SU-DHL-6 (cell line): Measurements from ENCODE around the gene ANKS1B.

Experiments used
- H2AFZ ChIP-seq: fragments of 200-600 bp; sonication (generic); 2 replicates; pipeline ENCODE4 v1.6.1; 2014; ENCODE audit warnings: low read depth, mild to moderate bottlenecking, moderate library complexity, mixed read lengths, antibody characterized with exemption, low read length; ENCODE audit not compliant: severe bottlenecking
- H3F3A ChIP-seq: fragments of 200-600 bp; shearing (Covaris generic); 2 replicates; pipeline ENCODE4 v1.6.0; 2016; ENCODE audit warnings: antibody characterized with exemption, mild to moderate bottlenecking; ENCODE audit not compliant: insufficient read depth
- H3K27ac ChIP-seq: fragments of 200-600 bp; sonication (generic); 2 replicates; pipeline ENCODE4 v1.5.1; 2016; ENCODE audit warnings: low read depth, mild to moderate bottlenecking, low read length, moderate library complexity, mixed read lengths
- H3K27me3 ChIP-seq: fragments of 200-600 bp; sonication (generic), shearing (Covaris generic); 2 replicates; pipeline ENCODE4 v1.6.0; 2014; ENCODE audit warnings: mild to moderate bottlenecking, low read length
- H3K36me3 ChIP-seq: fragments of 200-600 bp; sonication (generic); 2 replicates; pipeline ENCODE4 v1.6.1; 2014; ENCODE audit warnings: mild to moderate bottlenecking, low read length, mixed read lengths
- H3K4me2 ChIP-seq: fragments of 300-600, 200-600 bp; shearing (Covaris generic), sonication (generic); 2 replicates; pipeline ENCODE4 v1.6.0; 2014; ENCODE audit warnings: low read length, low read depth, mild to moderate bottlenecking; ENCODE audit not compliant: poor library complexity, severe bottlenecking
- H3K4me3 ChIP-seq: fragments of 200-600 bp; sonication (generic); 2 replicates; pipeline ENCODE4 v1.5.1; 2014; ENCODE audit warnings: antibody characterized with exemption, low read length, mild to moderate bottlenecking, mixed read lengths; ENCODE audit not compliant: insufficient read depth, poor library complexity, severe bottlenecking
- H3K79me2 ChIP-seq: fragments of 200-600 bp; sonication (generic); 2 replicates; pipeline ENCODE4 v1.6.1; 2014; ENCODE audit warnings: mild to moderate bottlenecking, low read length, moderate library complexity; ENCODE audit not compliant: insufficient read depth
- H3K9ac ChIP-seq: fragments of 200-600 bp; sonication (generic); 2 replicates; pipeline ENCODE4 v1.7.0; 2014; ENCODE audit warnings: mild to moderate bottlenecking, low read length
- H3K9me2 ChIP-seq: fragments of 200-600 bp; sonication (generic); replicated peaks from 2 replicates; pipeline ENCODE4 v1.6.1; 2014; ENCODE audit warnings: low read length; ENCODE audit not compliant: insufficient read depth
- H3K9me3 ChIP-seq: fragments of 200-600 bp; sonication (generic); 2 replicates; pipeline ENCODE4 v1.6.1; 2014; ENCODE audit warnings: low read length, mixed read lengths; ENCODE audit not compliant: insufficient read depth
- H4K20me1 ChIP-seq: fragments of 200-600 bp; sonication (generic); 2 replicates; pipeline ENCODE4 v1.6.1; 2014; ENCODE audit warnings: low read depth, mild to moderate bottlenecking, antibody characterized with exemption, low read length, moderate library complexity, mixed read lengths
- CTCF ChIP-seq: fragments of 200-600 bp; sonication (generic); IDR thresholded peaks from one replicate; pipeline ENCODE4 v1.5.1; 2017; ENCODE audit warnings: antibody characterized with exemption, mild to moderate bottlenecking, low read length, moderate library complexity; ENCODE audit not compliant: insufficient read depth, poor library complexity, severe bottlenecking
- EZH2phosphoT487 ChIP-seq: fragments of 200-600 bp; sonication (generic), shearing (Covaris generic); conservative IDR thresholded peaks from 2 replicates; pipeline ENCODE4 v1.6.1; 2018; ENCODE audit warnings: mild to moderate bottlenecking, antibody characterized with exemption, low read length, moderate library complexity, mixed read lengths

The ANKS1B gene

GRCh38 chr12:98799822-98800221 is 1184.9 kb downstream of the ANKS1B start:
- Histone ChIP-seq H3K36me3 (no peaks in the 10 kb centered on the region), H3K9me2 (no peaks in the 10 kb centered on the region), H3K4me2 (no peak overlapping the region), H3K27ac (no peak overlapping the region), H3K4me3 (no peak overlapping the region), H3K9me3 (no peaks in the 10 kb centered on the region), H3K27me3 (0 out of 2 replicates have a peak, but pooled peaks cover 3% of the 10 kb centered on the region), H3F3A (no peaks in the 10 kb centered on the region), H2AFZ (no peak overlapping the region), H3K9ac (no peak overlapping the region), H3K79me2 (no peaks in the 10 kb centered on the region), H4K20me1 (no peaks in the 10 kb centered on the region)
- TF ChIP-seq CTCF (no peak), EZH2phosphoT487 (no peak)

GRCh38 chr12:98799146-98799810 is 1185.5 kb downstream of the ANKS1B start:
- no peak overlapping the region for H3K4me2 ChIP-seq
- H3K27me3 ChIP-seq: 0 out of 2 replicates have a peak, but pooled peaks cover 3% of the 10 kb centered on the region
- H3K9me2 ChIP-seq: no peaks in the 10 kb centered on the region
- no peaks in the 10 kb centered on the region for H3K9me3 ChIP-seq
- H4K20me1 ChIP-seq: no peaks in the 10 kb centered on the region
- no peaks in the 10 kb centered on the region for H3K79me2 ChIP-seq
- no peak overlapping the region for H3K4me3 ChIP-seq
- no peak overlapping the region for H2AFZ ChIP-seq
- TF ChIP-seq CTCF (no peak), EZH2phosphoT487 (no peak)
- H3K36me3 ChIP-seq: no peaks in the 10 kb centered on the region
- no peak overlapping the region for H3K27ac ChIP-seq
- no peak overlapping the region for H3K9ac ChIP-seq
- no peaks in the 10 kb centered on the region for H3F3A ChIP-seq

GRCh38 chr12:98797200-98797599 is 1187.5 kb downstream of the ANKS1B start:
- no peaks in the 10 kb centered on the region for H3F3A ChIP-seq
- H3K27ac ChIP-seq: no peak overlapping the region
- no peaks in the 10 kb centered on the region for H3K9me2 ChIP-seq
- H3K36me3 ChIP-seq: no peaks in the 10 kb centered on the region
- no peaks in the 10 kb centered on the region for H3K79me2 ChIP-seq
- H3K4me3 ChIP-seq: no peak overlapping the region
- H2AFZ ChIP-seq: no peak overlapping the region
- no peak overlapping the region for H3K4me2 ChIP-seq
- H3K9ac ChIP-seq: no peak overlapping the region
- no peaks in the 10 kb centered on the region for H3K9me3 ChIP-seq
- H4K20me1 ChIP-seq: no peaks in the 10 kb centered on the region
- TF ChIP-seq EZH2phosphoT487 (no peak), CTCF (no peak)
- 0 out of 2 replicates have a peak, but pooled peaks cover 3% of the 10 kb centered on the region for H3K27me3 ChIP-seq
